GM12878 (cell line): Measurements from ENCODE around the gene ZNF222. TPM values are rescaled to one million over a fixed set of nuclear protein-coding genes. Genes with fewer than 3 reads are reported as not detected.

Experiments
- ATAC-seq: fragments of 200-7000 bp; cut with Tn5 transposase; 3 replicates; pipeline ENCODE4 v1.9.1; 2020; ENCODE audit warnings: mild to moderate bottlenecking, moderate library complexity
- BruUV-seq: library from RNA; stranded (reverse); fragments of 400-500 nt; replicated peaks from 2 replicates; lab custom pipeline; 2021; lab: Mats Ljungman, UMichigan
- CTCF ChIA-PET: fragments of 300-600 bp; sonication (Branson Sonifier 250); formaldehyde crosslinking; extraction: SDS; loops from one replicate; lab custom pipeline; 2021; ENCODE audit warnings: inconsistent platforms; lab: Yijun Ruan, JAX
- POLR2A ChIA-PET: fragments of 350-600 bp; formaldehyde crosslinking; extraction: SDS; loops from one replicate; lab custom pipeline; 2021; ENCODE audit warnings: inconsistent platforms; lab: Charles Lee
- RAD21 ChIA-PET: fragments of 300-600 bp; sonication (Branson Sonifier 250); formaldehyde crosslinking; loops from one replicate; lab custom pipeline; 2023; ENCODE audit warnings: antibody characterized with exemption; ENCODE audit not compliant: unreplicated experiment; lab: Charles Lee
- SMC1A ChIA-PET: fragments of 300-600 bp; sonication (Branson Sonifier 250); formaldehyde crosslinking; loops from one replicate; lab custom pipeline; 2023; ENCODE audit not compliant: unreplicated experiment, uncharacterized antibody; lab: Charles Lee
- DNase-seq: peaks from one replicate; pipeline ENCODE4 v3.0.0-alpha.2; 2011; ENCODE audit warnings: low read depth, low spot score
- FAIRE-seq: peaks from 3 replicates; lab custom pipeline; 2011; peaks lifted over from hg19 to GRCh38; lab: Jason Lieb, UNC
- H2AFZ ChIP-seq: 2 replicates; pipeline ENCODE4 v1.6.0; 2011; ENCODE audit warnings: low read depth, low read length, control low read depth; ENCODE audit not compliant: control insufficient read depth
- H3K27ac ChIP-seq: 2 replicates; pipeline ENCODE4 v1.5.1; 2011; ENCODE audit warnings: control low read depth; ENCODE audit not compliant: control insufficient read depth, insufficient read depth
- H3K27me3 ChIP-seq, 2 experiments: replicated peaks in 1 of 2; 2 replicates each; pipeline versions ENCODE4 v1.6.0 to v1.6.1; 2011; ENCODE audit warnings: low read length in 1 of 2; ENCODE audit not compliant: control insufficient read depth in 2 of 2, insufficient read depth in 2 of 2
- H3K36me3 ChIP-seq, 2 experiments: 2 replicates each; pipeline ENCODE4 v1.5.1; 2011; ENCODE audit warnings: low read length in 1 of 2; ENCODE audit not compliant: control insufficient read depth in 2 of 2, insufficient read depth in 2 of 2
- H3K4me1 ChIP-seq: 2 replicates; pipeline ENCODE4 v1.6.1; 2011; ENCODE audit warnings: mild to moderate bottlenecking, low read length, moderate library complexity, mixed read lengths; ENCODE audit not compliant: control insufficient read depth, insufficient read depth
- H3K4me2 ChIP-seq: 2 replicates; pipeline ENCODE4 v1.6.0; 2011; ENCODE audit warnings: control low read depth; ENCODE audit not compliant: control insufficient read depth, insufficient read depth
- H3K4me3 ChIP-seq: fragments of 200-600 bp; sonication (generic); 2 replicates; pipeline ENCODE4 v1.5.1; 2016
- H3K79me2 ChIP-seq: 2 replicates; pipeline ENCODE4 v1.6.0; 2011; ENCODE audit warnings: low read length; ENCODE audit not compliant: control insufficient read depth, insufficient read depth
- H3K9ac ChIP-seq: 2 replicates; pipeline ENCODE4 v1.8.0; 2011; ENCODE audit warnings: low read length, control low read depth, mixed read lengths; ENCODE audit not compliant: control insufficient read depth, insufficient read depth
- H3K9me3 ChIP-seq: replicated peaks from 3 replicates; pipeline ENCODE4 v1.5.1; 2011; ENCODE audit warnings: mild to moderate bottlenecking, low read length; ENCODE audit not compliant: control insufficient read depth, insufficient read depth
- H4K20me1 ChIP-seq: 2 replicates; pipeline ENCODE4 v1.6.0; 2011; ENCODE audit not compliant: control insufficient read depth, insufficient read depth
- CBFB ChIP-seq: IDR thresholded peaks from 2 replicates; pipeline ENCODE4 v1.6.1; 2016; ENCODE audit warnings: antibody characterized with exemption, low read depth
- CBX3 ChIP-seq: fragments of 200-600 bp; sonication (generic); IDR thresholded peaks from 2 replicates; pipeline ENCODE4 v1.6.1; 2016; ENCODE audit warnings: low read depth, borderline replicate concordance
- CEBPB ChIP-seq, 2 experiments: fragments of 150-350 bp in 1 of 2; IDR thresholded peaks; 2 replicates each; pipeline ENCODE4 v1.6.1; 2012 to 2014; ENCODE audit warnings: low read depth in 2 of 2, low read length in 2 of 2, borderline replicate concordance in 1 of 2, inconsistent platforms in 1 of 2
- DPF2 ChIP-seq: fragments of 450-650 bp; IDR thresholded peaks from 2 replicates; pipeline ENCODE4 v1.6.1; 2017; ENCODE audit warnings: mild to moderate bottlenecking
- GATAD2B ChIP-seq: fragments of 450-650 bp; conservative IDR thresholded peaks from 2 replicates; pipeline ENCODE4 v1.6.1; 2017; ENCODE audit warnings: low read depth, mild to moderate bottlenecking, moderate library complexity
- IKZF1 ChIP-seq: fragments of 450-650 bp; conservative IDR thresholded peaks from 2 replicates; pipeline ENCODE4 v1.6.1; 2017; ENCODE audit warnings: antibody characterized with exemption, mild to moderate bottlenecking
- NRF1 ChIP-seq: conservative IDR thresholded peaks from 2 replicates; pipeline ENCODE4 v1.6.1; 2011; ENCODE audit warnings: mild to moderate bottlenecking, low read depth, low read length, improper control_type of control experiment
- POLR2AphosphoS2 ChIP-seq: IDR thresholded peaks from 2 replicates; pipeline ENCODE4 v1.6.1; 2011; ENCODE audit warnings: low read depth, mild to moderate bottlenecking, low read length, improper control_type of control experiment, moderate library complexity
- POU2F2 ChIP-seq: IDR thresholded peaks from 3 replicates; pipeline ENCODE4 v1.6.1; 2011; ENCODE audit warnings: low read depth, mild to moderate bottlenecking, low read length, borderline replicate concordance
- STAT3 ChIP-seq: IDR thresholded peaks from 2 replicates; pipeline ENCODE4 v1.6.1; 2011; ENCODE audit warnings: low read depth, low read length, improper control_type of control experiment
- YY1 ChIP-seq: IDR thresholded peaks from 2 replicates; pipeline ENCODE4 v1.6.1; 2011; ENCODE audit warnings: low read depth, mild to moderate bottlenecking, low read length
- ZNF217 ChIP-seq: fragments of 450-650 bp; IDR thresholded peaks from 2 replicates; pipeline ENCODE4 v1.6.1; 2017; ENCODE audit warnings: antibody characterized with exemption, mild to moderate bottlenecking
- WGBS: methylation state at CpG from one replicate; pipeline ENCODE4 v1.1.6; 2016; ENCODE audit warnings: low lambda C conversion rate; ENCODE audit not compliant: insufficient replicate concordance, insufficient coverage; ENCODE audit errors: missing lambda C conversion rate; 5-methylcytosine and 5-hydroxymethylcytosine counted together
- in situ Hi-C: fragments of 300-500 bp; cut with MboI; formaldehyde crosslinking; loops from 9 replicates; pipeline ENCODE4 v1.14.3; 2018; ENCODE audit warnings: mixed read lengths
- intact Hi-C: fragments of 100-400 bp; cut with micrococcal nuclease; formaldehyde crosslinking; loops from one replicate; pipeline ENCODE4 v1.14.2; 2022; ENCODE audit not compliant: unreplicated experiment
- polyA plus RNA-seq, 11 experiments: library from polyadenylated mRNA; depleted of rRNA in 4 of 11; unstranded in 6 of 11; stranded (reverse) in 5 of 11; fragments of >200 nt; fragmentation: Nextera tagmentation in 4 of 11; fragmentation: Illumina TruSeq in 1 of 11; extraction: Ambion mirVana in 4 of 11; extraction: Trizol in 1 of 11; gene quantifications; 1 replicate in 1 of 11; 2 replicates in 10 of 11; pipeline versions ENCODE4 v1.2.1 to v1.2.3, GENCODE V29; 2011 to 2016; ENCODE audit warnings: inconsistent platforms in 2 of 11, missing spikeins in 2 of 11, low read depth in 1 of 11
- total RNA-seq, 4 experiments: library from RNA; depleted of rRNA in 3 of 4; stranded (reverse); fragments of >200 nt in 3 of 4; fragmentation: Illumina TruSeq in 1 of 4; extraction: Trizol in 1 of 4; gene quantifications; 2 replicates each; pipeline versions ENCODE4 v1.2.1 to v1.2.3, GENCODE V29; 2013 to 2021
- TF ChIP-seq, protein P1 (sequence below): IDR thresholded peaks from 2 replicates; pipeline ENCODE4 v1.6.1; 2012; ENCODE audit warnings: mild to moderate bottlenecking, low read depth, low read length

Gene ZNF222
- total and polyA plus RNA-seq, 10 of the 15 experiments (the other 5 are each of a cell fraction or from before 2014, with no cell fraction given) = 2.3 to 5.9 (median 4.2) TPM

DNA sequence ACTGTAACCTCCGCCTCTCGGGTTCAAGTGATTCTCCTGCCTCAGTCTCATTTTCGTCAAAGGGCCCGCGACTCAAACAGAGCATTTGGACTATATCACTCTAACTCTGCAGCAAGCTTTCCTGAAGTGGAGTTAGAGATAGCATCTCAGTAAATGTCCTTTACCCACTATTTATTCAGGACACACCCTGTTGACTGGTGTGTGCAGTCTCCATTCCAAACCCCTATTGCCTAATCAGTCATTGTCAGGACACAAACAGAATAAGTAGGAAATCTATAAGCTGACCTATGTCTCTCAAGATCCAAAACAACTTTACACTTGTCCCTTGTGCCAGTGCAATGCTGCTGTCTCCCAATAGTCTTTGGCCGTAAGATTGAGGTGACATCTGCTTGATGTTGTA, 1.4 kb downstream of the ZNF222 start:
- ChIA-PET SMC1A (interaction anchor here (1.1 to 1.5 kb wide), 2 partner anchors 46 to 93 kb away, joined by 3 to 5 read pairs; no protein-coding TSS in a partner anchor), CTCF (no interaction called here), POLR2A (no interaction called here)
- Histone ChIP-seq H3K4me2 (no peak overlapping the region), H3K4me3 (no peak overlapping the region), H3K27me3 (no peaks in the 10 kb centered on the region), H3K9me3 (peaks cover 11% of the 10 kb centered on the region; the same call in 2 of the 3 replicates), H3K27ac (no peak overlapping the region), H3K36me3 (peaks cover 0 to 1% of the 10 kb centered on the region in 2 experiments; a peak in 2 of 4 replicates), H4K20me1 (no peaks in the 10 kb centered on the region), H2AFZ (no peak overlapping the region)
- intact Hi-C loops (no loop called here), in situ Hi-C loops (no loop called here)
- DNase-seq (no peak), ATAC-seq (no peak)
- BruUV-seq = no TSS peak
- WGBS = 98% methylated on average over 6 of the region's 6 CpGs
- TF ChIP-seq CBX3 (no peak), ZNF217 (no peak), STAT3 (no peak), CBFB (no peak), POU2F2 (no peak), CEBPB (IDR thresholded peaks at IDR 0.05; ENCODE audit: borderline replicate concordance in 1 of 2, low read depth in 2 of 2, low read length in 2 of 2) (no peak), POLR2AphosphoS2 (no peak), GATAD2B (no peak), YY1 (no peak), NRF1 (no peak), IKZF1 (no peak), DPF2 (no peak)
- TF ChIP-seq, protein P1, sequence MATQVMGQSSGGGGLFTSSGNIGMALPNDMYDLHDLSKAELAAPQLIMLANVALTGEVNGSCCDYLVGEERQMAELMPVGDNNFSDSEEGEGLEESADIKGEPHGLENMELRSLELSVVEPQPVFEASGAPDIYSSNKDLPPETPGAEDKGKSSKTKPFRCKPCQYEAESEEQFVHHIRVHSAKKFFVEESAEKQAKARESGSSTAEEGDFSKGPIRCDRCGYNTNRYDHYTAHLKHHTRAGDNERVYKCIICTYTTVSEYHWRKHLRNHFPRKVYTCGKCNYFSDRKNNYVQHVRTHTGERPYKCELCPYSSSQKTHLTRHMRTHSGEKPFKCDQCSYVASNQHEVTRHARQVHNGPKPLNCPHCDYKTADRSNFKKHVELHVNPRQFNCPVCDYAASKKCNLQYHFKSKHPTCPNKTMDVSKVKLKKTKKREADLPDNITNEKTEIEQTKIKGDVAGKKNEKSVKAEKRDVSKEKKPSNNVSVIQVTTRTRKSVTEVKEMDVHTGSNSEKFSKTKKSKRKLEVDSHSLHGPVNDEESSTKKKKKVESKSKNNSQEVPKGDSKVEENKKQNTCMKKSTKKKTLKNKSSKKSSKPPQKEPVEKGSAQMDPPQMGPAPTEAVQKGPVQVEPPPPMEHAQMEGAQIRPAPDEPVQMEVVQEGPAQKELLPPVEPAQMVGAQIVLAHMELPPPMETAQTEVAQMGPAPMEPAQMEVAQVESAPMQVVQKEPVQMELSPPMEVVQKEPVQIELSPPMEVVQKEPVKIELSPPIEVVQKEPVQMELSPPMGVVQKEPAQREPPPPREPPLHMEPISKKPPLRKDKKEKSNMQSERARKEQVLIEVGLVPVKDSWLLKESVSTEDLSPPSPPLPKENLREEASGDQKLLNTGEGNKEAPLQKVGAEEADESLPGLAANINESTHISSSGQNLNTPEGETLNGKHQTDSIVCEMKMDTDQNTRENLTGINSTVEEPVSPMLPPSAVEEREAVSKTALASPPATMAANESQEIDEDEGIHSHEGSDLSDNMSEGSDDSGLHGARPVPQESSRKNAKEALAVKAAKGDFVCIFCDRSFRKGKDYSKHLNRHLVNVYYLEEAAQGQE = no peak
- TF ChIP-seq, all 136 proteins: peak for 0
- RAD21 ChIA-PET = no interaction called here
- Histone ChIP-seq H3K4me1 (no peaks in the 10 kb centered on the region), H3K9ac (no peak overlapping the region), H3K79me2 (no peaks in the 10 kb centered on the region; the same call in 1 of the 2 replicates)
- FAIRE-seq = no peak
